HG02610 (cell line): ENCODE results near the gene ATP6V0A4.
"Not testable (repeated sequence)": the region's sequence is repeated elsewhere in the genome, so short reads cannot be mapped to it uniquely, and the experiment has no call there.

Experiments
- ATAC-seq: cut with Tn5 transposase; IDR thresholded peaks from one replicate; pipeline ENCODE4 v1.9.1; 2021; ENCODE audit warnings: mild to moderate bottlenecking, moderate library complexity; ENCODE audit not compliant: unreplicated experiment

The ATP6V0A4 gene

DNA sequence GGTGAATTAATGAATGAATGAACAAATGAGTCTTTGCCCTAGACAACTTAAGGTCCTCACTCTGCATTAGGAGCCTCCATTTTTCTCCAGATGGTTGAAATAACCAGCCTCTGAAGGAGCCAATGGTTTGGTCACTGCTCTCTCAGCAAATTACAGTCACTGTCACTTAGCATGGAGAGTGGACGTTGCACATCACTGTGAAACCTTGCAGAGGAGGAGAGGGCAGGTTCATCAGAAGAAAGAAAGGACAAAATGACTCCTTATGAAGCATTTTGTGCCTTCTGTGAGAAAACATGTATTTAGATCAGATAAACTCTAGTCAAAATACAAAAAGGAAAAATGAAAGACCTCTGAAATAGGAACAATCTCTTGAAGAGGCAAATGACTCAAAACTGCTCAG is 6.6 kb upstream of the ATP6V0A4 start:
- ATAC-seq: no peak

DNA sequence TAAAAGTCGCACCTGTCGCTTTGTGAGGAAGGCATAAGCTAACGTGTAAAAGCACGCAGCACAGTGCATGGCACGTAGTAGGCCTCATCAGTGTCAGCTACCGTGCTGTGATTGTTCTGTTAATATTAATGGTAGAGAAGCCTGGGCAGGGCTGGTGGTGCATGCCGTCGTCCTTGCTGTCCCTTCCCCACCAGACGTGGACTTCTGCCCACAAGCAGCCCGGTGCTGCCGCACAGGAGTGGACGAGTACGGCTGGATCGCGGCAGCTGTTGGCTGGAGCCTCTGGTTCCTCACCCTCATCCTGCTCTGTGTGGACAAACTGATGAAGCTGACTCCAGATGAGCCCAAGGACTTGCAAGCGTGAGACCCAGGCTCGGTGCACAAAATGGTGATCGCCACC is 4.7 kb upstream of the ATP6V0A4 start:
- ATAC-seq: no peak

DNA sequence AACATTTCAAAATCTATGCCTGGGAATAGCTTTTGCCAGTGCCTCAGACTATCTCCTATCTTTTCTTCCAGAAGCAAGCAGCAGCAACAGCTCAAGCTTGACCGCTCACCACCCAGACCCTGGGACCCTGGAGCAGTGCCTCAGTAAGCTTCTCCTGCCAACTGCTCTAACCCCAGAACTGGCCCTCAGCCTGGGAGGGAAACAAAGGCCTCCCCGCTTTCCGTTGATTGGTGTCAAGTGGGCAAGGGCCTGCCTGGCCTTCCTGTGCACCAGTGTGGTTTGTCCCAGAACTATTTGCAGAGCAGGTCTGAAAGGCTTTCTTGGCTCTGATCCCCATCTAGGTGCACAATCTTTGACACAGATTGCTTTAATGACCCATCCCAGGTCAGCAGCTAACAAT is 3.3 kb upstream of the ATP6V0A4 start:
- no peak for ATAC-seq

DNA sequence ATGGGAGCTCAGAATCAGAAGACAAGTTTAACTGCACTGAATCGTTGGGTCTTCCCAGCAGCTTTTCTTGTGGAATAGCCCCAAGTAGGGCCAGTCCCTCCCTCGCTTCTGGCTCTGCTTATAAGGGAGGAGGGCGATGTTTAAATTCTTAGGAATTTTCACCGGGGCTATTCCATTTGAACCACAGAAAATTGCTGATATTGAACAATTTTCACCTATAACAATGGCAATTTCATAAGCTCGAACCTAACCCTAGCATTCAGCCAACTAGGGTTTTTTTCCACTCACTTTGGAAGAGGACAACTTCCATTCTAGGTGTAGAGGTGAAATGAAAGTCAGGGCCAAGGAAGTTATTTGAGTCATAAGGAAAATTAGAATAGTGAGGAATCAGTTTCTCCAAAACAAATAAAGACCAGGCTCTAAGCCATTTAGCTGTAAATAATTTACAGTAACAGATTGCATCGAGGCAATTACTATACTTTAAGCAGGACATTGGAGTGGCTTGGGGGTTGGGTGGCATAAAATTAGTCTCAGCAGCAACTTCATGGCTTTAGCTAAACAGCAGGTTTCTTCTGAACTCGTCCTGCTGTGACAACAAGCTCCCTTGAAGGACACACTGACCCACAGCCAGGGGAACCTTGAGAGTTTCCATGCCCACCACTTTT is 1.5 kb upstream of the ATP6V0A4 start:
- no peak for ATAC-seq

DNA sequence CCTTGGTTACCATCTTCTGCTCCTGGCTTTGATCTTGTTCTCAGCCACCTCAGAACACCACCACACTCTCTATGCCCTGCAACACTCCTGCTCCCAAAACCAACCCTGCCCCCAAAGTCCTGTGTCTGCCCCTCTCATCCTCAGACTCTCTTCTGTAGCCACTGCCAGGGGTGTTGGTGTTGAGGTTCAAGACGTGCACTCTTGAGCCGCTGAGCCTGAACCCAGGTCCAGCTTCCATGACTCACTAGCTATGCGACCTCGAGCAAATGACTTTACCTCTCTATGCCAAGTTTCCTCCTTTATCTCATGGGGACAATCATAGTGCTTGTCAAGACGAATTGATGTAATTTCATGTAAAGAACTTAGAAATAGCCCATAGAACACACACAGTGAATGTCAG is 840 bp upstream of the ATP6V0A4 start:
- no peak for ATAC-seq

DNA sequence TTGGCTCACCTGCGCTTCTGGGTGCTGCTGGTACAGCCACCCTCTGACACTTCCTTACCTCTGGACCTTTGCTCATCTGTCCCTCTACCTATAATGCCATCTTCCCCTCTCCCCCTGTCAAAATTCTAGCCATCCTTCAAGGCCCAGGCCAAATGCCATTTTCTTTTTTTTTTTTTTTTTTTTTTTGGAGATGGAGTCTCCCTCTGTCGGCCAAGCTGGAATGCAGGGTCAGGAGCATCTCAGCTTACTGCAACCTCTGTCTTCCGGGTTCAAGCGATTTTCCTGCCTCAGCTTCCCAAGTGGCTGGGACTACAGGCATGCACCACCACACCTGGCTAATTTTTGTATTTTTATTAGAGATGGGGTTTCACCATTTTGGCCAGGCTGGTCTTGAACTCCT is 950 bp downstream of the ATP6V0A4 start:
- ATAC-seq: not testable (repeated sequence)

DNA sequence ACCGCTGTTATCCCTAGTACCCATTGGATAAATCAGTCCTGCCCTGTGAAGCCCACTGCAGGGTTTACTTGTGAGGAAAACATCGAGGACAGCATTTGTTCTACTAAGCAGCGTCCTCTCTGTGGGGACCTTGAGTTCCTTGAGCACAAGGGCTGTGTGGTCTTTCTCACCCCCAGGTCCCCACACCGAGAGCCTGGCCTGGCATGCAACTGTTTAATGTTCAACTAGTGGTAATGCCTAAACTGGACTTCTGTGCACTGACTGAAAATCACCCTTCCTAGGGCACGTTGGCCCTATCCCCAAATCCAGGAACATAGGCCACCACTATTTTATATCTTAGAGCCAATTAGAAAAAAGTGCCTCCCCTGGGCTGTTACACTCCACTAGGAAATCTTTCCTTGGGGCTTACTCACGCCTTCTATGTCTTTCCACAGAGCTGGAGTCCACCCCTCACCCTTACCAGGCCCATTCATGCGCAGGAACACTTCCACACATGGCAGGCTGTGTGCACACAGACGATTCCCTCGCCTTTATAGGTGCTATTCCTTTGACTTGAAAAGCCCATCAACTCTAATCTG is 1.9 kb downstream of the ATP6V0A4 start:
- ATAC-seq: no peak

DNA sequence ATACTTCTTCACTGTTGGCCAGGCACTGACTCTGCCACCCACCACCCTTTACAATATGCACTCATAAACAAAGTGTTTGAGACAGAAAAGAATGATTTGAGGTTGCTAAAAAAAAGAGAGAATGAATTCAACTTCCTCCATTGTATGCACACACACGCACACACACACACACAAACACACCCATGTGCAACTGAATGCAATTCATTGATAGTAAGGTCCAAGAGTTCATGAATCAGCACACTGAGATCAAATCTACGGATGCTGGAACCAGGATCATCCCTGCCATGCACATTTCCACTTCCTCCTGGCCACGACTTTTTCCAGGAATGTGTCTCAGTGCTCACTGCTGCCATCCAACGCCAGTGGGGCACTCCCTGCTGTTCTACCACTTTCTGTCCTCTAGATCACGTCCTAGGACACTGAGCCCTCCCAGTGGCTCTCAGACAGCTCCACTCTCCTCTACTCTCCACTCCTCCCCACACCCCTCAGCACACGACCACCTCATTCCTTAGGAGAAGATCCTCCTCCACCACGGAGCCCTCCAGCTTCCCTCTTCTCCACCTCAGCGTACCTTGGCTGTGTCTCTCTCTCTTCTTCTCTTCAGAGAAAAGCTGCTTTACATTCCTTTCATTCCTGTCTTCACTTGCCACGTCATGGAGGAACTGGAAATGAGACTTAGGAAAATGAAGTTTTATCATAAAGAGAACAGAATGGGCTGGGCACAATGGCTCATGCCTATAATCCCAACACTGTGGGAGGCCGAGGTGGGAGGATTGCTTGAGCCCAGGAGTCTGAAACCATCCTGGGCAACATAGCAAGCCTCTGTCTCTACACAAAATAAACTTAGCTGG is 12.2 kb downstream of the ATP6V0A4 start:
- ATAC-seq: no peak

DNA sequence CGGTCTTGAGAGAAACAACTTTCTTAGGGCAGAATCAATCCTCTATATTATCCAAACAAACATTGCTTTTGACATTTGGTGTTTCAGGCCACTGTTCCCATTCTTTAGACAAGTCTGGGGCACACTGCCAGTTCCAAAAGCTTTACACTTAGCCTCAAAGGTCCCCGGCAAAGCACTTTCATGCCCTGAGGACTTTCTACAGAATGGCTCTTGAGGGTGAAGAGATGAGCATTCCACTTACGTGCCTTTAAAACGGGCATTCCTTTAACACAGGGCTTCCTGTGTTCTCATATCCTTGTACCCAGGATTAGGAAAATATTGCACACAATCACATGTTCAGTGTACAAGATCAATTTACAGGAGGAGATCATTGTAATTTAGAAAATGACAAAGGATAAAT is 13.3 kb downstream of the ATP6V0A4 start:
- ATAC-seq: no peak

DNA sequence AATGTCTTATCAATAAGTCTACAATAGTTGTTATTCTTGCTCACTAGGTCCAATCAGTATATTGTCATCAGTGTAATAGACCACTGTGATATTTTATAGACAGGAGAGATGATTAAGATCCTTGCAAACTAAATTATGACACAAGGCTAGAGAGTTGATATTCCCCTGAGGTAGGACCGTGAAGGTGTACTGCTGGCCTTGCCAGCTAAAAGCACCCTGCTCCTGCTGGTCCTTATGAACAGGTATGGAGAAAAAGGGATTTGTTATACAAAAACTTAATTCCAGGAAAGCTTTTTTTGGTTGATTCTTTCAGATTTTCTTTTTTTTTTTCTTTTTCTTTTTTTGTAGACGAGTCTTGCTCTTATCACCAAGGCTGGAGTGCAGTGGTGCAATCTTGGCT is 17.0 kb downstream of the ATP6V0A4 start:
- ATAC-seq: no peak

DNA sequence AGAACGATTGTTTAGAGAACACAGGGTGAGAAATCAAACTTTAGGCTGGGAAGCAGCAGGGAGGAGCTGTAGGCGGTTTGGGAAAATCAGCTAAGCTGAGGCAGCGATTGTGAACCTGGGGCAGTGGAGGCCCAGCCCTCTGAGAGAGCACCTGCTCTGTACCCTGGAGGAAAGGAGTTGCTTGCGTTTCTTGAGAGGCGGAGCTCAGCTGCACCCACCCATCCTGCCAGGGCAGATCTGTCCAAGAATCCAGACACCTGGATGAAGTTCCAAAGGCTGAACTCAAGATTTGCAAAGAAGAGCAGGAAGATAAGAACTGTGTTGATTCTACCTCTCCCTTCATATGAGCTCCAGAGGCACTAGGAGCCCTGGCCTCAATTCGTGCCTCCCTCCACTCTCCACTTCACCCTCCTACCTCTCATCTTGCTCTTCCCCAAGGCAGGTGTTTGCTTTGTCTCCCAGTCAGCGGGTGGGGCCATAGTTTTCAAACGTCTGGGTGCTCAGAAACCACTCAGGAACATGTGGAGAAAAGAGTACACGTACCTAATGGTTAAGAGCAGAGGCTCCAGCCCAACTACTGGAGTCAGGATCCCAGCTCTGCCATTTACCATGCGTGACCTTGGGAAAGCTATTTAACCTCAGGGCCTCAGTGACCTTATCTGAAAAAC is 21.7 kb downstream of the ATP6V0A4 start:
- ATAC-seq: no peak

DNA sequence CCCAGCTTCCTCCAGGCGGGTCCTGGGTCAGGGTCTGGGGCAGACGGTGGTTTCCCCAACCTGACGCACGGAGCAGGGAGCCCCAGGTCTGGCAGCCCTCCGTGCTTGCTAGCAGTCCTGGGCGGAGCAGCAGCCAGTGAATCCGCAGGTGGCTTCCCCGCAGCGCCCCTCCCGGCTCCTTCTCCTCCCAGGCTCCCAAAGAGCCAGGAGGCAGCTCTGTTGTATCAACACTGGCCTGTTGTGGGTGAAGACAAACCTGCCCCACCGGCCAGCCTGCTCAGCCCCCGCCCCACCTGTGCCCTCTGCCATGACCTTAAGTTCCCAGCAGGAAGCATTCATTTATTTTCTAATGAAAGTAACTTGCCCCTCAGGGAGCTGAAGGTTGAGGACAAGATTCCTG is 24.2 kb downstream of the ATP6V0A4 start:
- ATAC-seq: no peak

DNA sequence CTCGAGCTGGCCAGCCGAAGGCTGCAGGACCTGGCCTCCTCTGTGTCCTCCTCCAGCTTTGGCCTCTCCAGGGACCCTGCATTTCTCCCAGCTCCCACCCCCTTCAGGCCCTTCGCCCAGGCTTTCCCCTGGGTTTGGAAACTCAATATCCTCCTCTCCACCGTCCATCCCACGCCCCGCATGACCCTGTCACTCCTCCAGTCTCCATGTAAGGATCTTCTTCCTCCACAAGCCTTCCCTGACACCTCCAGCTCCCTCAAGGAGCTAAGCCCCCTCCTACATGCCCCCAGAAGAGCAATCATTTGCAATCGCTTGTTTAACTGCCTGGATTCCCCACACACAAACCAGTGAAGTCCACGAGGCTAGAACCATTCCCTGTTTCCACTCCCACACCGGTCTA is 24.8 kb downstream of the ATP6V0A4 start:
- no peak for ATAC-seq

DNA sequence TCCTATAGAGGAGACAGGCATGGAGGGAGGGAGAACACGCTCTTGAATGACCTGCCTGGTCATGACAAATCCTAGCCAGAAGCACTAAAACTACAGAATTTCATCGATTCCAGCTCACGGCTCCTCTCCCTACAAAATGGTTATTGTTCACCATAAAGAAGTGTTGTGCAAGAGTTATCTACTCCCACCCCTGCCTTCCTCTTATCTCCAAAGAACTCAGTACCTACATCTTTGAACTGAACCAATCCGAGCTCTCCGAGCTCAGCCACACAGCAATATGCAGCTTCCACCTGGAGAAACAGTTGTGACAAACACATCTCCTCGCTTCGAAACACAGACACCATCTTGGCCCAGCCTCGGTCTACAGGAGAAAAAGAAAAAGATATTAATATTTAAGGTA is 27.1 kb downstream of the ATP6V0A4 start:
- no peak for ATAC-seq

DNA sequence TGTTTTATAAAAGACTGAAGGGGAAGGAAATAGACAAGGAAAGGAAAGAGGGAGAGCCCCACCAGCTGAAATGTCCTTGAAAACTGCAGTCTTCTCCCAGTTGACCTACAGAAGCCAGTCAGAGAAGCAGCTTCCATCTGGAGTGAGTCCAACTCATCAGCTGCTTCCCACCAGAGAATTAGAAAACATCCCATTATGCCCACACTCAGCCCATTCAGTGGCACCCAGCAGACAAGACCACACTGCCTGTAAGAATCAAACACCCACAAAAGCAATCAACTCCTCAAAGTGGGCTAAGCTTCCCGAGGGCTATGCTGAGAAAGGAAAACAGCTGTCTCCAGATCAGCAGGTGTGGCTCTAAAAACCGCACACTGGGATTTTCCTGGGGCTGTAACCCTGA is 29.8 kb downstream of the ATP6V0A4 start:
- ATAC-seq: no peak

DNA sequence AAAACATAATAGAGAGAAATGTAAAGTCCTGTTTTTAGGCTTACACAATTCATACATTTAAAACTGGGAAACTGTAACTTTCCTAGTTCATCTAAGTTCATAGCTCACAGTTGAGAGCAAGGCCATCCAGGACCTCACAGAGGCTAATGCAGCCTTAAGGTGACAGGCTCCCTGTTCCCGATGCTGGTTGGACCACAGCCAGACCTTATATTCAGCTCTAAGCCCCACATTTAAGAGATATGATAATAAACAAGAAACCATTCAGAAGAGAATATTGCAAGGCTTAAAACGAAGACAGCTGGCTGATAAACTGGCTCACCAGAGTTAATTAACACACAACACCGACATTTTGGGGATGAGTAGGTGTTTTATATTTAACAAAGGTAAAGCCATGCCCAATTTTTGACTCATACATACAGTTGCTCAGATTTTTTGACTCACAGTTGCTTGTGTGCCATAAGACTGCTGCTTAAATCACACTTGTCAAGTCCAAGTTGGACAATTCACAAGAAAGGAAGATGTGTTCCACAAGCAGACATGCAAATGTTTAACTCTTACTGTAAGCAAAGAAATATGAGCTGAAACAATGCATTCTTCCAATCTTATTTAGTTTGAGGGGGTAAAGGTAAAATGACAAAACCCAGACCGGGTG is 41.3 kb downstream of the ATP6V0A4 start:
- no peak for ATAC-seq

DNA sequence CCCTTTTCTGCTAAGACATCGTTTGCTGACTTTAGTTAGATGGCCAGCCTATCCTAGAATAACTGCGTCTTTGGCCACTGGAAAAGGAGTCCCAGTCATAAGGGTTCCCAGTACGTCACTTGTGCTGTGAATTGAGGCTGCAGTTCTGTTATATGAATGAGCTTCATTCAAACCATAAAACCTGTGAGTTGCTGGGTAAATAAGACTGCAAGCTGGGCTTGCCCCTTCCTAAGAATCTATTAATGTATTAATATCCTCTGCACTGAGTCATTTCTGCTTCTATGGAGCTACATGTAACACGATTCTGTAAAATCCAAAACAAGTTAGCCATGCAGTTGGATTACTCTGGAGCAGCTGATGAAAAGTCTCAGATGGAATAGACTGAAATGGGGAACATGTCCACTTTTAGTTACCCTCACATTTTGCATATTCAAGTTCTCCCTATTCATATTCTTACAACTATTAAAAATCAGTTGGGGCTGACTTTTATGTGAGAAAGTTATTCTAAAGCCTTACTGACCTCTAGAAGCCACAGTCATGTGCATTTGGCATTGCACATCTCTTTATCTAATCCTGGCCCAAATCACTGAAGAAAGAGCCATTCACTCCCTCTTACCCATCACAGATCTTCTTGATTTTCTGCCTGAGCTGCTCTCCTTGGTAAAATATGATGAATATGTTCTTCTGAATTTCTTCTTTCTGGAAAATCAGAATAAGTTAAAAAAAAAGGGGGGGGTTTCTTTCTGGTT is 42.0 kb downstream of the ATP6V0A4 start:
- ATAC-seq: no peak

DNA sequence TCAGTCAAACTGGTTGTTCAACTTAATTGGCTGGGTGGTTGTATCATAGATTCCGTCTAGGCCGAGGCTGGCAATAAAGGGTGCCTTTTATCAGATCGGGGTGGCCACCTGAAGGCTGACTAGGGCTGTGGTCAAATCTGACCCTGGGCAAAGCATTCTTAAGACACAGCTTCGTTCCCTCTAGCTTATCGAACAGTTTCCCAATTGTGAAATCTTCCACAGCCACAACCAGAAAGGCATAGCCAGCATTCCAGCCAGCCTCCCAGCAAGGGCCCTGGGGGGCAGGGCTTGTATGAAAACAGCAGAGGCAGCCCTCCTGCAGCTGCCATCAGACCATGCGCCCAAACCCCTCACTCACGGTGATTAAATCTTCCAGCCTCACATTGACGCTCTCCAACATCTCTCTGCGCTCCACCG is 42.7 kb downstream of the ATP6V0A4 start:
- ATAC-seq: no peak

DNA sequence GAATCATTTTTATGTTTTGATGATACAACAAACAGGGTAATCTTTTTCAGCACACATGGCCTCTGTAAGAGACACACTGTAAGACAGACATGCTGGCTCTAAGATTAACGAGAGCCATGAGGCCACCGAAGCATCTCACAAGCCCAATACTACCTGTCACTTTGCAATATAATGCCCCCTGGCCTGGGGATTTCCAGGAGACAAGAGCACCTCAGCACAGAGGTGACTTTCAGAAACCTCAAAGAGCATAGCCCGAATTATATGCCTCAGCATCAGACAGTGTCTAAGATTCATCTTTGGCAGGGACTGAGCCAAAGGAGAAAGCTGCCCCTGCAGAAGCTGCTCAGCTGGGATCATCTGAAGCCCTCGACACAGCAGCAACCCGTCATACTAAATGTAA is 44.4 kb downstream of the ATP6V0A4 start:
- ATAC-seq: no peak

DNA sequence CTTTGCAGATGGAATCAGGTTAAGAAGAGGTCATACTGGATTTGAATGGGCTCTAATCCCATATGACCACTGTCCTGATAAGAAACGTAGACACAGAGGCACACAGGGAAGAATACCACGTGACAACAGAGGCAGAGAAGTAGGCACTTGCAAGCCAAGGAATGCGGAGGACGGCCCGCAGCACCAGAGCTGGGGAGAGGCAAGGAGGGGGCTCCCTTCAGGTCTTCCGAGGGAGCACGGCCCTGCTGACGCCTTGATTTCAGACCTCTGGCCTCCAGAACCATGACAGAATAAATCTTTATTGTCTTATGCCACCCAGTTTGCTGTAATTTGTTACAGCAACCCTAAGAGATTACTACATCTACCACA is 44.9 kb downstream of the ATP6V0A4 start:
- no peak for ATAC-seq
